ENCODE data around the gene ALG12. TPM values are rescaled to one million over a fixed set of nuclear protein-coding genes. Genes with fewer than 3 reads are reported as not detected.

Gene ALG12
- total and polyA plus RNA-seq, 2 experiments from 2014 or later = 18.7 to 23.3 TPM

DNA sequence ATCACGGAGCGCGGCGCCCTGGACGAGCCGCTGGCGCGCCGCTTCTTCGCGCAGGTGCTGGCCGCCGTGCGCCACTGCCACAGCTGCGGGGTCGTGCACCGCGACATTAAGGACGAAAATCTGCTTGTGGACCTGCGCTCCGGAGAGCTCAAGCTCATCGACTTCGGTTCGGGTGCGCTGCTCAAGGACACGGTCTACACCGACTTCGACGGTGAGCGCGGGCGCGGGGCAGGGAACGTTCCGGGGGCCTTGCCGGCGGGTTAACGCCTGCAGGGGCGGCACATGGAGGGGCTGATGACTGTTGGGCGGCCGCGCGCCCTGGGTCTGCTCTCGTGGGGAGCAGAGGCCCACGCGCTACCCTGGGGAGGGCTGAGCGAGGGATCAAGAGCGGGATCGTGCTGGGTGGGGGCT, 43.4 kb upstream of the ALG12 start (continued):
- no peak for TF ChIP-seq EZH2 (IDR thresholded peaks at IDR 0.05; ENCODE audit: low read depth, unreplicated experiment)

DNA sequence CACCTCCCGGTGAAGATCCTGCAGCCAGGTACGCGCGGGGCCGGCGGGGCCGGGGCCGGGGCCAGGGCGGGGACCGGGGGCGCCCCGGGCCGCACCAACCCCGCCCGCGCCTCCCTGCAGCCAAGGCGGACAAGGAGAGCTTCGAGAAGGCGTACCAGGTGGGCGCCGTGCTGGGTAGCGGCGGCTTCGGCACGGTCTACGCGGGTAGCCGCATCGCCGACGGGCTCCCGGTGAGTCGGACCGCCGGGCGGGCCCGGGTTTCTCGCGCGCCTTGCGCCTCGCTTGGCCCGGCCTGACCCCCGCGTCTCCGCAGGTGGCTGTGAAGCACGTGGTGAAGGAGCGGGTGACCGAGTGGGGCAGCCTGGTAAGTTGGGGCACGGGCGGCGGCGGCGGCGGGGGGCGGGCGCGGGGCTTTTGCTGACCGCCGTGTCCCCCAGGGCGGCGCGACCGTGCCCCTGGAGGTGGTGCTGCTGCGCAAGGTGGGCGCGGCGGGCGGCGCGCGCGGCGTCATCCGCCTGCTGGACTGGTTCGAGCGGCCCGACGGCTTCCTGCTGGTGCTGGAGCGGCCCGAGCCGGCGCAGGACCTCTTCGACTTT, 42.9 kb upstream of the ALG12 start:
- no peaks in the 10 kb centered on the region for H3F3A ChIP-seq (replicated peaks; ENCODE audit: low read depth)
- peak overlapping the region; percentile 75 for H3K4me3 ChIP-seq
- Mint-ChIP-seq H3K36me3 (ENCODE audit: low read depth) (peaks cover 19% of the 10 kb centered on the region), H3K4me3 (peak overlapping the region; percentile 84), H3K4me1 (peaks cover 9% of the 10 kb centered on the region), H3K9me3 (no peaks in the 10 kb centered on the region), H3K27ac (no peak overlapping the region), H3K27me3 (ENCODE audit: insufficient read depth, low read depth, poor library complexity) (peaks cover 9% of the 10 kb centered on the region)
- peaks cover 20% of the 10 kb centered on the region for H3K27me3 ChIP-seq (ENCODE audit: insufficient read depth)
- H3K79me2 ChIP-seq (replicated peaks; ENCODE audit: insufficient read depth) = peaks cover 14% of the 10 kb centered on the region
- no peak overlapping the region for H2AFZ ChIP-seq
- 0 out of 2 replicates have a peak, but pooled peaks cover 5% of the 10 kb centered on the region for H4K20me1 ChIP-seq (replicated peaks; ENCODE audit: insufficient read depth)
- ATAC-seq (peak; percentile 2; the same call in 2 of the 3 replicates), DNase-seq (ENCODE audit: low spot score) (peak; percentile 56)
- peak overlapping the region; percentile 82 for H3K4me2 ChIP-seq
- no peaks in the 10 kb centered on the region for H3K36me3 ChIP-seq (ENCODE audit: insufficient read depth)
- no peaks in the 10 kb centered on the region for H3K9me2 ChIP-seq (ENCODE audit: insufficient read depth)
- H3K27ac ChIP-seq (ENCODE audit: low read depth) = no peak overlapping the region
- H3K4me1 ChIP-seq (ENCODE audit: insufficient read depth) = no peaks in the 10 kb centered on the region
- peak; percentile 37; the same call in 1 of the 2 replicates for TF ChIP-seq CREB1 (CRISPR knock-in tag; IDR thresholded peaks at IDR 0.05; ENCODE audit: low read depth)
- TF ChIP-seq ZNF114 (CRISPR knock-in tag; IDR thresholded peaks at IDR 0.05) = no peak

DNA sequence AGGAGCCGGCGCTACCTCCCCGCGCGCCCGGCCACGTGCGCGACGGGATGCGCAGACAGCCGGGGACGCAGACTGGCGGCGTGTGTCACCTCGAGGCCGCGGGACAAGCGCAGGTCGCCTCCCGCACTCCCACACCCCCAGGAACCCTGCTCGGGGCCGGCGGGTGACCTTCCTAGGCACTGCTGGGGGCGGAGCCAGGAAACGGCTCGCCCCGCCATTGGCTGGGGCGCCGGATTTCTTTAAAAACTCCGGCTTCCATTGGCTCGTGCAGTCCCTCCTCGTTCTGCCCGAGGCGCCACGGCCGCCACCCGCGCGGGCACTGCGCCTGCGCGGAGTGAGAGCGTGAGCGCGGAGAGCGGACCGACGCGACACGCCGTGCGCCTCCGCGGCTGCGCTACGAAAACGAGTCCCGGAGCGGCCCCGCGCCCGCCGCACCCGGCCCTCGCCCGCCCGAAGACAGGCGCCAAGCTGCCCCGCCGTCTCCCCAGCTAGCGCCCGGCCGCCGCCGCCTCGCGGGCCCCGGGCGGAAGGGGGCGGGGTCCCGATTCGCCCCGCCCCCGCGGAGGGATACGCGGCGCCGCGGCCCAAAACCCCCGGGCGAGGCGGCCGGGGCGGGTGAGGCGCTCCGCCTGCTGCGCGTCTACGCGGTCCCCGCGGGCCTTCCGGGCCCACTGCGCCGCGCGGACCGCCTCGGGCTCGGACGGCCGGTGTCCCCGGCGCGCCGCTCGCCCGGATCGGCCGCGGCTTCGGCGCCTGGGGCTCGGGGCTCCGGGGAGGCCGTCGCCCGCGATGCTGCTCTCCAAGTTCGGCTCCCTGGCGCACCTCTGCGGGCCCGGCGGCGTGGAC, 42.1 kb upstream of the ALG12 start, which contains the start of gene PIM3:
Gene PIM3 (plus strand): TSS at position 614 of the 846 bp plus-strand sequence. CDS start 176 bp downstream, at position 790.
- DNase-seq (ENCODE audit: low spot score) (peak; percentile 93), ATAC-seq (peak; percentile 75)
- Histone ChIP-seq H3F3A (replicated peaks; ENCODE audit: low read depth) (no peaks in the 10 kb centered on the region), H2AFZ (0 out of 2 replicates have a peak within 1 kb of the TSS, but pooled peaks have one; percentile 43), H4K20me1 (replicated peaks; ENCODE audit: insufficient read depth) (0 out of 2 replicates have a peak, but pooled peaks cover 5% of the 10 kb centered on the region), H3K9me2 (ENCODE audit: insufficient read depth) (no peaks in the 10 kb centered on the region), H3K4me2 (peak within 1 kb of the TSS; percentile 82), H3K4me1 (ENCODE audit: insufficient read depth) (no peaks in the 10 kb centered on the region), H3K4me3 (peak within 1 kb of the TSS; percentile 75), H3K27ac (ENCODE audit: low read depth) (no peak within 1 kb of the TSS), H3K79me2 (replicated peaks; ENCODE audit: insufficient read depth) (peaks cover 14% of the 10 kb centered on the region), H3K27me3 (ENCODE audit: insufficient read depth) (peaks cover 20% of the 10 kb centered on the region), H3K36me3 (ENCODE audit: insufficient read depth) (no peaks in the 10 kb centered on the region)
- Mint-ChIP-seq H3K27ac (peak within 1 kb of the TSS; percentile 70), H3K9me3 (no peaks in the 10 kb centered on the region), H3K4me3 (peak within 1 kb of the TSS; percentile 84), H3K27me3 (ENCODE audit: insufficient read depth, low read depth, poor library complexity) (peaks cover 11% of the 10 kb centered on the region), H3K4me1 (peaks cover 9% of the 10 kb centered on the region), H3K36me3 (ENCODE audit: low read depth) (peaks cover 19% of the 10 kb centered on the region)
- TF ChIP-seq, protein P1, sequence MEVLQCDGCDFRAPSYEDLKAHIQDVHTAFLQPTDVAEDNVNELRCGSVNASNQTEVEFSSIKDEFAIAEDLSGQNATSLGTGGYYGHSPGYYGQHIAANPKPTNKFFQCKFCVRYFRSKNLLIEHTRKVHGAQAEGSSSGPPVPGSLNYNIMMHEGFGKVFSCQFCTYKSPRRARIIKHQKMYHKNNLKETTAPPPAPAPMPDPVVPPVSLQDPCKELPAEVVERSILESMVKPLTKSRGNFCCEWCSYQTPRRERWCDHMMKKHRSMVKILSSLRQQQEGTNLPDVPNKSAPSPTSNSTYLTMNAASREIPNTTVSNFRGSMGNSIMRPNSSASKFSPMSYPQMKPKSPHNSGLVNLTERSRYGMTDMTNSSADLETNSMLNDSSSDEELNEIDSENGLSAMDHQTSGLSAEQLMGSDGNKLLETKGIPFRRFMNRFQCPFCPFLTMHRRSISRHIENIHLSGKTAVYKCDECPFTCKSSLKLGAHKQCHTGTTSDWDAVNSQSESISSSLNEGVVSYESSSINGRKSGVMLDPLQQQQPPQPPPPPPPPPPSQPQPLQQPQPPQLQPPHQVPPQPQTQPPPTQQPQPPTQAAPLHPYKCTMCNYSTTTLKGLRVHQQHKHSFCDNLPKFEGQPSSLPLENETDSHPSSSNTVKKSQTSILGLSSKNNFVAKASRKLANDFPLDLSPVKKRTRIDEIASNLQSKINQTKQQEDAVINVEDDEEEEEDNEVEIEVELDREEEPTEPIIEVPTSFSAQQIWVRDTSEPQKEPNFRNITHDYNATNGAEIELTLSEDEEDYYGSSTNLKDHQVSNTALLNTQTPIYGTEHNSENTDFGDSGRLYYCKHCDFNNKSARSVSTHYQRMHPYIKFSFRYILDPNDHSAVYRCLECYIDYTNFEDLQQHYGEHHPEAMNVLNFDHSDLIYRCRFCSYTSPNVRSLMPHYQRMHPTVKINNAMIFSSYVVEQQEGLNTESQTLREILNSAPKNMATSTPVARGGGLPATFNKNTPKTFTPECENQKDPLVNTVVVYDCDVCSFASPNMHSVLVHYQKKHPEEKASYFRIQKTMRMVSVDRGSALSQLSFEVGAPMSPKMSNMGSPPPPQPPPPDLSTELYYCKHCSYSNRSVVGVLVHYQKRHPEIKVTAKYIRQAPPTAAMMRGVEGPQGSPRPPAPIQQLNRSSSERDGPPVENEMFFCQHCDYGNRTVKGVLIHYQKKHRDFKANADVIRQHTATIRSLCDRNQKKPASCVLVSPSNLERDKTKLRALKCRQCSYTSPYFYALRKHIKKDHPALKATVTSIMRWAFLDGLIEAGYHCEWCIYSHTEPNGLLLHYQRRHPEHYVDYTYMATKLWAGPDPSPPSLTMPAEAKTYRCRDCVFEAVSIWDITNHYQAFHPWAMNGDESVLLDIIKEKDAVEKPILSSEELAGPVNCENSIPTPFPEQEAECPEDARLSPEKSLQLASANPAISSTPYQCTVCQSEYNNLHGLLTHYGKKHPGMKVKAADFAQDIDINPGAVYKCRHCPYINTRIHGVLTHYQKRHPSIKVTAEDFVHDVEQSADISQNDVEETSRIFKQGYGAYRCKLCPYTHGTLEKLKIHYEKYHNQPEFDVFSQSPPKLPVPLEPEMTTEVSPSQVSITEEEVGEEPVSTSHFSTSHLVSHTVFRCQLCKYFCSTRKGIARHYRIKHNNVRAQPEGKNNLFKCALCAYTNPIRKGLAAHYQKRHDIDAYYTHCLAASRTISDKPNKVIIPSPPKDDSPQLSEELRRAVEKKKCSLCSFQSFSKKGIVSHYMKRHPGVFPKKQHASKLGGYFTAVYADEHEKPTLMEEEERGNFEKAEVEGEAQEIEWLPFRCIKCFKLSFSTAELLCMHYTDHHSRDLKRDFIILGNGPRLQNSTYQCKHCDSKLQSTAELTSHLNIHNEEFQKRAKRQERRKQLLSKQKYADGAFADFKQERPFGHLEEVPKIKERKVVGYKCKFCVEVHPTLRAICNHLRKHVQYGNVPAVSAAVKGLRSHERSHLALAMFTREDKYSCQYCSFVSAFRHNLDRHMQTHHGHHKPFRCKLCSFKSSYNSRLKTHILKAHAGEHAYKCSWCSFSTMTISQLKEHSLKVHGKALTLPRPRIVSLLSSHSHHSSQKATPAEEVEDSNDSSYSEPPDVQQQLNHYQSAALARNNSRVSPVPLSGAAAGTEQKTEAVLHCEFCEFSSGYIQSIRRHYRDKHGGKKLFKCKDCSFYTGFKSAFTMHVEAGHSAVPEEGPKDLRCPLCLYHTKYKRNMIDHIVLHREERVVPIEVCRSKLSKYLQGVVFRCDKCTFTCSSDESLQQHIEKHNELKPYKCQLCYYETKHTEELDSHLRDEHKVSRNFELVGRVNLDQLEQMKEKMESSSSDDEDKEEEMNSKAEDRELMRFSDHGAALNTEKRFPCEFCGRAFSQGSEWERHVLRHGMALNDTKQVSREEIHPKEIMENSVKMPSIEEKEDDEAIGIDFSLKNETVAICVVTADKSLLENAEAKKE (CRISPR knock-in tag; IDR thresholded peaks at IDR 0.05) = no peak
- peak; percentile 66 for TF ChIP-seq POLR2AphosphoS5 (IDR thresholded peaks at IDR 0.05; ENCODE audit: low read depth)
- peak; percentile 69 for TF ChIP-seq CREB1 (CRISPR knock-in tag; IDR thresholded peaks at IDR 0.05; ENCODE audit: low read depth)
- TF ChIP-seq, protein P2, sequence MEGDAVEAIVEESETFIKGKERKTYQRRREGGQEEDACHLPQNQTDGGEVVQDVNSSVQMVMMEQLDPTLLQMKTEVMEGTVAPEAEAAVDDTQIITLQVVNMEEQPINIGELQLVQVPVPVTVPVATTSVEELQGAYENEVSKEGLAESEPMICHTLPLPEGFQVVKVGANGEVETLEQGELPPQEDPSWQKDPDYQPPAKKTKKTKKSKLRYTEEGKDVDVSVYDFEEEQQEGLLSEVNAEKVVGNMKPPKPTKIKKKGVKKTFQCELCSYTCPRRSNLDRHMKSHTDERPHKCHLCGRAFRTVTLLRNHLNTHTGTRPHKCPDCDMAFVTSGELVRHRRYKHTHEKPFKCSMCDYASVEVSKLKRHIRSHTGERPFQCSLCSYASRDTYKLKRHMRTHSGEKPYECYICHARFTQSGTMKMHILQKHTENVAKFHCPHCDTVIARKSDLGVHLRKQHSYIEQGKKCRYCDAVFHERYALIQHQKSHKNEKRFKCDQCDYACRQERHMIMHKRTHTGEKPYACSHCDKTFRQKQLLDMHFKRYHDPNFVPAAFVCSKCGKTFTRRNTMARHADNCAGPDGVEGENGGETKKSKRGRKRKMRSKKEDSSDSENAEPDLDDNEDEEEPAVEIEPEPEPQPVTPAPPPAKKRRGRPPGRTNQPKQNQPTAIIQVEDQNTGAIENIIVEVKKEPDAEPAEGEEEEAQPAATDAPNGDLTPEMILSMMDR (conservative IDR thresholded peaks at IDR 0.05; ENCODE audit: low read depth in 2 of 2) = no peak
- no peak for TF ChIP-seq ZNF114 (CRISPR knock-in tag; IDR thresholded peaks at IDR 0.05)
- TF ChIP-seq, protein P3, sequence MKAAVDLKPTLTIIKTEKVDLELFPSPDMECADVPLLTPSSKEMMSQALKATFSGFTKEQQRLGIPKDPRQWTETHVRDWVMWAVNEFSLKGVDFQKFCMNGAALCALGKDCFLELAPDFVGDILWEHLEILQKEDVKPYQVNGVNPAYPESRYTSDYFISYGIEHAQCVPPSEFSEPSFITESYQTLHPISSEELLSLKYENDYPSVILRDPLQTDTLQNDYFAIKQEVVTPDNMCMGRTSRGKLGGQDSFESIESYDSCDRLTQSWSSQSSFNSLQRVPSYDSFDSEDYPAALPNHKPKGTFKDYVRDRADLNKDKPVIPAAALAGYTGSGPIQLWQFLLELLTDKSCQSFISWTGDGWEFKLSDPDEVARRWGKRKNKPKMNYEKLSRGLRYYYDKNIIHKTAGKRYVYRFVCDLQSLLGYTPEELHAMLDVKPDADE (IDR thresholded peaks at IDR 0.05) = no peak
- no peak for TF ChIP-seq JUNB (IDR thresholded peaks at IDR 0.05; ENCODE audit: unreplicated experiment)

Data from GM23338 (cell line).